GM20431 (cell line): Measurements from ENCODE around the gene AXIN1.

Experiments
- in situ Hi-C: fragments of 300-500 bp; cut with MseI, MboI; formaldehyde crosslinking; loops from one replicate; pipeline ENCODE4 v1.15.0; 2020; ENCODE audit warnings: low sequenced_read_pairs; ENCODE audit not compliant: unreplicated experiment

The AXIN1 gene

DNA sequence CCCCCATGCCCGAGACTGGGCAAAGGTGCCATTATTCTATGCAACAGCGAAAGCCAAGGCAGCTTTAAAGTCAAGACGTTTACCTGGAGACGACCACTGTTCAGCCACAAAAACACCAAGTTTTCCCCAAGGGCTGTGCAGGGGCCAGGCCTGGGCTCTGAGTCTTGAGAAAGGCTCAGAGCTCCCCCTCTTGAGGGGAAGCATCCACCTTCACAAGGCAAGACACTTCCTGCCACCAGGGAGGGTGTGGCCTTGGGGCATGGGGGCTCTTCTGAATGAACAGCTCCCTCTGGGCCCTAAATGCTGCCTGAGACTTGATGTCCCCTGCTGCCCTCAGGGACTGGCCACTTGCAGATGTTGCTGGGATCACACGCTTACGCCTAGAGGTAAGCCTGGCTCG, 43.0 kb downstream of the AXIN1 start:
- in situ Hi-C loops = no loop called here

DNA sequence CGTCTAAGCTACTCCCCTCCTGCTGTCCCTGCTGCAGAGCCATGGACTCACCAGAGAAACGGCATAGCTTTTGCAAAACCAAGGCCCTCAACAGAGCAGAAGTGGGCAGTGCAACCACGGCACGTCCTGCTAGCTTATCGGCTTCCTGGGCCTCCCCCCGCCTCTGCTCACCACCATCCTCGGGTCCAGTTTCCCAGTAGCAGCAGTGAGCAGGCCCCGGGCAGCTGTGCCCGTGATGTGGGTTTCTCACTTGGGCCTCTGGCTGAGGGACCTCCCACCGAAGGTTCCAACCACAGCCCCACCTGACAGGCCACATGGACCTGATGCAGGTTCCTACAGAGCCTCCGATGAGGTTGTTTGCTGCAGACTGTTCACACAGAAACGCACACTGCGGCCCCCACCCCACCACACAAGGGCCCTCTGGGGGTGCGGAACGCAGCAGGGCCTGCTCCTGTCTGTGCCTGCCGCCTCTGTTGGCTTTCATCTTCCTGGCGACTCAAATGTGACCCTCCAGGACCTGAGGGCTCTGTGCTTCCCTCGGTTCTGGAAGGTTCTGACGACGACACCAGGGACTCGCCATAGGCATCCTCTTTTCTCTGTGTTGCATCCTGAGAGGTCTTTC, 44.7 kb downstream of the AXIN1 start:
- in situ Hi-C loops = no loop called here

- in situ Hi-C loops = no loop called here
Measured at GRCh38 chr16:306911-307370, 45.6 kb downstream of the AXIN1 start.

GRCh38 chr16:305916-306626, 46.5 kb downstream of the AXIN1 start:
- in situ Hi-C loops = no loop called here

DNA sequence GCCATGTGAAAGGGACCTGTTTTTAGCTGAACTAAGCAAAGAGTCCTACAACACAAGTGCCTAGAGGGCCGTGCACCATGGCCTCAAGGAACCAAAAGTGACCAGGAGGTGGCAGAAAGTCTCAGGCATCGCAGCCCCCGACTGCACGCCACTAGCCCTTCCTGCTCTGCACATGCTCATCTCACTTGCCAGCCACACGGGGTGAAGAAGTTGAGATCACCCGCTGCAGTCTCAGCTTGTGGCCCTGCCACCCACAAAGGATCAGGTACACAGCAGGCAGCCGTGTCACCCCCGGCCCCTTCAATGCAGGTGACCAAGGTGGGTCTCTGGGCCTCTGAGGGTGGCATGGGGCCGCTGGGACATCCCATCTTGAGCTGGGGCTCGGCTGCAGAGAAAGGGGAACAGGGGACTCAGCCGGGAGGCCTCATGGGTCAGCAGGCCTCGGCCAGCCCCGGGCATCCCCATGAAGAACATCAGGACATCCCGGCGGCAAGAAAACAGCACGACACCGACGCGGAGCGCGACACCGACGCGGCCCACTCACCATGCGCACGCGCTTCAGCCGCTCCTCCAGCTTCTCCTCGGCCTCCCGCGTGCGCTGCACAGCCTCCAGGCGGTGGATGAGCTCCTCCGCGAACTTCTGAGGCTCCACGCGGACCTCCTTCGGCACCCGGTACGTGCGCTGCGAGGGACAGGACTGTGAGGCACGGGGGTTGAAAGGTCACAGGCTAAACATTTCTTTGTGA, 48.6 kb downstream of the AXIN1 start:
- in situ Hi-C loops = no loop called here

DNA sequence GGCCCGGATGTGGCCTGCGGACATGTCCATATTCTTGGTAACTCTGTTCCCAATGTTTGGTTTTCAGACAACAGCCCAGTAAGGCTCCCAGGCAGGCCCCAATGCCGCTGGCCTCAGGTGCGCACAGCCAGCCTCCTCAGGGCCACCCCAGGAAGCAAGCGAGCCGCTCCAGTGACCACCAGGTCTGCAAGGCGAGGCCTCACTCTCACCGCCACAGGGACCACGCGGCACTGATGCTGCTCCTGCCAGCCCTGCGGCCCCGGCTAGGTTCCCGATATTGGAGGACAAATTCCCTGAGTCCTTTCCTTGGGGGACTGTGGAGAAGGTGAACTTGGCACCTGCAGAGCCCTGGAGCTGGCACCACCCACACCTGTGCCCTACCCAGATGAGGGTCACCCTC, 50.6 kb downstream of the AXIN1 start:
- in situ Hi-C loops = no loop called here

GRCh38 chr16:301235-301634, 51.3 kb downstream of the AXIN1 start:
- in situ Hi-C loops = no loop called here

DNA sequence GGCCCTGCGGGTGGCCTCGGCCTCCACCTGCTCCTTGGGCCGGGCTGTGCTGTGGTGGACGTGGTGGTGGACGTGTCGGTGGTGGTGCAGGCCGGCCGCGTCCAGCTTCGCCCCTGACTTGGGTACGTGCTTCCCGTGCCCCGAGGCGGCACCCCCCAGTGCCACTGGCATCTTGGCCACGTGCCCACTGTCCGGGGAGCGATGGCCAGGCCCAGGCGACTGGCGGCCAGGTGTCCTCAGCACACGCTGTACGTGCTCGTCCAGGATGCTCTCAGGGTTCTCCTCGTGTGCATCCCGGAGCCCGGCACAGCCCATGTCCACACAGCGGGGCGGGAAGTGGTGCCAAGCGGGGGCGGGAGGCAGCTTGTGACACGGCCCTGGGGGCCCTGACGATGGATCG, 54.7 kb downstream of the AXIN1 start:
- in situ Hi-C loops = no loop called here

DNA sequence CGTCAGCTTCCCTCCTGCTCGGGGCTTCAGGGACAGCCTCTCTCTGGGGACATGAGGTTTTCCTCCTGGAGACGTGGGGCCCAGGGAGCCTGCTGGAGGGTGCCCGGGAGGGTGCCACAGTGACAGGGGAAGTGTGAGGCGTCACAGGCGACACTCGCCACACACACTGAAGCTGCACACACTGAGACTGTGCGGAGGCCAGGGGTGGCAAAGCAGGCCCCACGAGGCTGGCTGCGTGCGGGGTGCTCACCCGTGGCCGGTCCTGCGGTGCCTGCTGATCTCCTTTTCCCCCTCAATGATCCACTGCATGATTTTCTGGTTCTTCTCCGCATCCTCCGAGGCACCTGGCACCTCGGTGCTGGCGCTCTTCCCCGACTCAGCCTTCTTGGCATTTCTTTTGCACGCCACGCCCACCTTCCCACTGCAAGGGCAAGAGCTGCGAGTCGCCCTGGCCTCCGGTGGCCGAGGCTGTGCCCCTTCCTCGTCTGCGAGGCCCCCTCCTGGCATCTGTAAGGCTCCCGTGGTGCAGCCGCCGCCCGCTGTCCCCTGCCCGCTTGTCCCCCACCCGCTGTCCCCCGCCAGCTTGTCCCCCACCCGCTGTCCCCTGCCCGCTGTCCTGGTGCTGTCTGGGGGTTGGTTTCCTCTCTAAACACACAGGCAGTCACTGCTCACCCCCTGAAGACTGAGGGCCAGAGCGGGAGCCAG, 55.6 kb downstream of the AXIN1 start:
- in situ Hi-C loops = no loop called here

GRCh38 chr16:296276-296675, 56.2 kb downstream of the AXIN1 start:
- in situ Hi-C loops = no loop called here

DNA sequence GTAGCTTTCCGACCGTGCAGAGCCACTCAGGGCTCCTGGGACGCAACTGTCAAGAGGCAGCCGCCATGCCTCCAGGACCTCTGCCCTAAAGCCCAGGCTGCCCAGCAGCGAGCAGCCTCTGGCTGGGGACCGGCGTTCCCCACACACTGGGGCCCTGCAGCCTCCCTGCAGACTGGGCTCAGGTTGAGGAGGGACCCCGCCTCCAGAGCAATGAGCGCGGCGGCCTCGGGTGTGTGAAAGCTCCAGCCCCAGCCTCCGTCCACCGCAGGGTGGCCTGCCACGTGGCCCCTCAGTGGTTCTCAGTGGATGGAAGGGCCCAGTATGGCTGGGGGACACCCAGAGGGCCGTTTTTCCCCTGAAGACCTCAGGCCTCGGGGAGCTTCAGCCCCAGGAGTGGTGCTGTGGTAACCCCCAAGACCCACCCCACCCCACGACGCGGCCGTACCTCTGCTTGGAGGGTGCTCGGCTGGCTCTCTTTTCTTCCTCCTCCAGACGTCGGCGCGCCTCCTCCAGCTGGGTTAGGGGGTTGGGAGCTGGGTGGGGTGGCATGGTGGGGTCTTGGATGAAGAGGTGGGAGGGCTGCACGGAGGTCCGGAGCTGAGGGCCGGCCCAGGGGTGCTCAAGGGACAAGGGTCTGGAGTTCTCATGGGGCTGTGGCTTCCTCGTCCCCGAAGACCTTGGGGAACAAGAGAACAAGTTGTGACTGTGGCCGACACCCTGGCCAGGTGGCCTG, 59.3 kb downstream of the AXIN1 start:
- in situ Hi-C loops = no loop called here

- in situ Hi-C loops = no loop called here
Measured at GRCh38 chr16:291539-291938, 61.0 kb downstream of the AXIN1 start.

DNA sequence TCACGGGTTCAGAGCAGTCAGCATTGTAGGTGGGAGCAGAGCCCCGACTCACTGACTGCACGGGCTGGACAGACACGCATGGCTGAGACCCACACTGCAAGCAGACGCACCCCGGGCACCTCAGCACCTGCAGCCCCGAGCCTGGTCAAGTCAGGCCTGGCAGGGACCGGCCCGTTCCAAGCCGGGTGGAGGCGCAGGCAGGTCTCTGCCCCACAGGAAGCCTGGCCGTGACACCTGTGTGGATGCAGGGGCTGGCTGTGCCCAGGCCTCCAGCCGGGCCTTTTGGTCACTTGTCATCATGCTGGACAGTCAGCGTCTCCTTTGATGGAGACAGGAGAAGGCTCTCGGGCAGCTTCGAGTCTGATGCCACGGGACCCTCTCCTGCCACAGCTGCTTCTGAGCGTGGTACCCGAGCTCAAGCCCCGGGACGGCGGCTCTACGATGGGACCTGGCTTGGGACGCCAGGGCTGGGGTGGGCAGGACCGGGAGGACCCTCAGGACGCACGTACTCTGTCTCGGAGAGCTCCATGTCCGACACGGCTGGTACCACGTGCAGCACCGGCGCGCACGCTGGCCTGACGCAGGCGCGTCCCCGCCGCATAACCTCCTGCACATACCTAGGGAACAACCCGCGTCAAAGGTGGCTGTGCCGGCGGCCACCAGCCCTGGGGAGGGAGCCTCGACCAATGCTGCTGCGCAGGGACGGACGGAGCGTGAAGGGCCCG, 61.7 kb downstream of the AXIN1 start:
- in situ Hi-C loops = no loop called here

DNA sequence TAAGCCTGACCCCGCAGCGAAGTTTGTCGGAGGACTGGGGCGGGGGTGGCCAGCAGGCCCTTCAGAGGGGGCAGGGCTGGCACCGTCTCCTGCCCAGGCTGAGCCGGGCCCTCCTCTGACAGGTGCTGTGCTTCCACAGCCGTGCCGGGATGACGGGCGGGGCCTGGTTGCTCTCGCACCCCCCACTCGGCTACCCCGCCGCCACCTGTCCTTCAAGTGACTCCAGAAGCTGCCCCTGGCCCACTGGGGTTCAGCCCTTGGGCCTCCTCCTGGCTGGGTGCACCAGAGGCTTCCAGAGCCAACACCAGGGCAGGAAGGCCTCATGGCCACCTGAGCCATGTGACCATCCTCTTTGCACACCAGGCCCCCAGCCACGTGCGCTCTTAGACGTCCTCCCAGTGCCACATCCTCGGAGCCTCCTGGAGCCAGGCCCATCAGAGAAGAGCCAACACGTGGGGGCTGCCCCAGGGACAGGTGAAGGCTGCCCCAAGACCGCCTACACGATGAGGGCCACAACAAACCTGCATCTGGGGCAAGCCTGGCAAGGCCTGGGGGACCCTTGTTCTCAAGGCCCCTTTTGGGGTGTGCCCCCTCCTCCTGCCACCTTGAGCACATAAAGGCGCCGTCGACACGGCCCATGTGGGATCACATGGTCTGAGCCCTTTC, 62.4 kb downstream of the AXIN1 start:
- in situ Hi-C loops = no loop called here

DNA sequence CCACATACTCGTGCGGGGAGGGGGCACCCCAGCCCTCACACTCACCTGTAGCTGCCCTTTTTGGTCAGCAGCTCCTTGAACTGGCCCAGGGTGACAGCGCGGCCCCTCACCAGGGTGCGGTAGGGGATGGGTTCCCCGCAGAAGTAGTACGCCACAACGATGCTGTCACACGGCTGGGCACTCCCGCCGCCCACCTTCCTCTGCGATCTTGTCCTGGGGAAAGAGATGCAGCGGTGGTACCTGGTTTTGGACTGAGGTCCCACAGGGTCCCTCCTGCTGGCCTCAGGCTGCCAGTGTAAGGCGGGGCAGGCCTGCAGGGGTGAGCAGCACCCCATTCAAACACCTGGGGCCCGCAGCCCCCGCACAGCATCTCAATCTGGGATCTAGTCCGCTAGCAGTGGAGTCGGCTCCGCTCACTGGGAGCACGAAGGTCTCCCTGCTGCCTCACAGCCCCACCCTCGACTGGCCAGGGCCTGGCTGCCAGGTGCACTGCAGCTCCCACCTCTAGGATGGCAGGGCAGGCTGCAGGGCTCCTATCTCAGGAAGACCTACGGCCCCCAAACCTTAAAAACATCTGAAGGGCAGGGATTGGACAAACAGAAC, 63.0 kb downstream of the AXIN1 start:
- in situ Hi-C loops = no loop called here

GRCh38 chr16:287981-288920, 64.3 kb downstream of the AXIN1 start:
- in situ Hi-C loops = no loop called here

GRCh38 chr16:287298-287811, 65.2 kb downstream of the AXIN1 start:
- in situ Hi-C loops = no loop called here
